HG02884 (cell line): ENCODE results near the gene TAS2R60.

Source experiments
- ATAC-seq: cut with Tn5 transposase; IDR thresholded peaks from one replicate; pipeline ENCODE4 v1.9.1; 2021; ENCODE audit warnings: mild to moderate bottlenecking, moderate library complexity; ENCODE audit not compliant: unreplicated experiment

Gene TAS2R60

GRCh38 chr7:143437578-143437977 lies 5.7 kb upstream of the TAS2R60 start:
- ATAC-seq = no peak

GRCh38 chr7:143439866-143440265 lies 3.4 kb upstream of the TAS2R60 start:
- no peak for ATAC-seq

- ATAC-seq = no peak
Measured at GRCh38 chr7:143444063-143444782, 970 bp downstream of the TAS2R60 start.

- ATAC-seq = no peak
Measured at GRCh38 chr7:143444785-143445184, 1.5 kb downstream of the TAS2R60 start.

GRCh38 chr7:143447466-143447865 lies 4.2 kb downstream of the TAS2R60 start:
- ATAC-seq = no peak

- ATAC-seq = no peak
Measured at GRCh38 chr7:143448429-143448828, 5.2 kb downstream of the TAS2R60 start.

GRCh38 chr7:143449793-143450192 lies 6.5 kb downstream of the TAS2R60 start:
- no peak for ATAC-seq

- no peak for ATAC-seq
Measured at GRCh38 chr7:143451122-143451521, 7.9 kb downstream of the TAS2R60 start.

- ATAC-seq = no peak
Measured at GRCh38 chr7:143451746-143452145, 8.5 kb downstream of the TAS2R60 start.

- no peak for ATAC-seq
Measured at GRCh38 chr7:143452495-143452894, 9.2 kb downstream of the TAS2R60 start.

- ATAC-seq = no peak
Measured at GRCh38 chr7:143454091-143454680, 10.9 kb downstream of the TAS2R60 start.

- no peak for ATAC-seq
Measured at GRCh38 chr7:143455491-143455890, 12.2 kb downstream of the TAS2R60 start.

GRCh38 chr7:143455942-143456341 lies 12.7 kb downstream of the TAS2R60 start:
- ATAC-seq = no peak

- no peak for ATAC-seq
Measured at GRCh38 chr7:143456992-143457793, 13.9 kb downstream of the TAS2R60 start.

- no peak for ATAC-seq
Measured at GRCh38 chr7:143458263-143458662, 15.0 kb downstream of the TAS2R60 start.

GRCh38 chr7:143458681-143459080 lies 15.4 kb downstream of the TAS2R60 start:
- ATAC-seq = no peak

- no peak for ATAC-seq
Measured at GRCh38 chr7:143459359-143459758, 16.1 kb downstream of the TAS2R60 start.

GRCh38 chr7:143460271-143460979 lies 17.2 kb downstream of the TAS2R60 start:
- no peak for ATAC-seq

- no peak for ATAC-seq
Measured at GRCh38 chr7:143462045-143462444, 18.8 kb downstream of the TAS2R60 start.

- ATAC-seq = no peak
Measured at GRCh38 chr7:143463556-143463955, 20.3 kb downstream of the TAS2R60 start.

GRCh38 chr7:143463957-143464356 lies 20.7 kb downstream of the TAS2R60 start:
- no peak for ATAC-seq
